Activated effector memory CD4-positive, alpha-beta T cell treated with Interleukin-2 at 50 U/mL for 16 hours (primary cell): ENCODE measurements around the gene RTTN.
"Not testable (repeated sequence)": the region's sequence is repeated elsewhere in the genome, so short reads cannot be mapped to it uniquely, and the experiment has no call there.

ENCODE experiments used
- DNase-seq: peaks from one replicate; pipeline ENCODE4 v3.0.0-alpha.2; 2020

The RTTN gene

DNA sequence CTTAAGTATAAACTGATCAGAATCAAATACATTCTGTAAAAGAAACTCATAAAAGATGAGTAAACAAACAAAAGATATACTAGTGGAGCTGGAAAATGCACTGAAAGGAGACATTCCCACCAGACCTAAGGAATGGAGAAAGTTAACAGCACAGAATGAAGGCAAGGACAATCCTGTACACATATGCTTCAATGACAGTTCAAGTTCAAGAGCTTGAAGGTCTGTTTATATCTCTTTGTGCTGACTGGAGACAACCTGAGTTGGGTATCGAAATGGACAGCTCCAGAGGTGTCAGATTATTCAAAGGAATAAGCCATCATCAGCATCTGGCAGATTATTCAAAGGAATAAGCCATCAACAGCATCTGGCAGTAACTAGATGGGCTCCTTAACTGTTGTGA lies 184.0 kb downstream of the RTTN start:
- no peak for DNase-seq

DNA sequence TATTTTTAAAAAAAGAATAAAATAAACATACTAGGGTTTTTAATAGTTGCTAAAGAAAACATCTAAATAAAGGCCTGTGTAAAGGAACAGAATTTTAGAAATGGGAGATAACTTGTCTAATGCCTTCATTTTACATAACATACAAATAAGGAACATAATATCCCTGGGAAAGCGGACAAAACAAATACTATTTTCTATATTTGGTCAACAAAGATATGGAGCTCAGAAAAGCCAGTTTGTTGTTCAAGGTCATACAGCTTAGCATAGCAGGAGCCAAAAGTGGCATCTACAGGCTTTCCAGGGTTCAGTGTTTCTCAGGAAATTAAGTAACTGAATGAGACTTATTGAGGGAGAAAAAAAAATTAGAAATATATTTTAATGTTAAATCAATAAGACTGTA lies 184.4 kb downstream of the RTTN start:
- DNase-seq = no peak

- no peak for DNase-seq
These were observed 185.5 kb downstream of the RTTN start for GRCh38 chr18:70019991-70020390.

DNA sequence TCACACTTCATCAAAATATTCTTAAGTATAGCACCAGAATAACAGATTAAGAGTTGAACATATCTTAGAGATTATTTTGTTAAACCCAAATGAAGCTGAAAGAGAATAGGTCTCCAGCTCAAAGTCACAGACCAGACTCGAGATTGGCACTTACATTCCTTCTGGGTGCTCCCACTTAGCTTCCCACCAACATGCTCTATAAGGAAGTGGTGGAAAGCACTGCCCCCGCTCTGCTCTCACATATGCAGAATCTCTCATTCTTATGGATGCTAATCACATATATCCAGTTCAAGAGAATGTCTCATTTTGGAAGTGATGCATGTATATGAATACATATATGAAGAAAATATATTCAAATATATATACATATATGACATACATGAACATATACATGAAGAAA lies 186.4 kb downstream of the RTTN start:
- no peak for DNase-seq

DNA sequence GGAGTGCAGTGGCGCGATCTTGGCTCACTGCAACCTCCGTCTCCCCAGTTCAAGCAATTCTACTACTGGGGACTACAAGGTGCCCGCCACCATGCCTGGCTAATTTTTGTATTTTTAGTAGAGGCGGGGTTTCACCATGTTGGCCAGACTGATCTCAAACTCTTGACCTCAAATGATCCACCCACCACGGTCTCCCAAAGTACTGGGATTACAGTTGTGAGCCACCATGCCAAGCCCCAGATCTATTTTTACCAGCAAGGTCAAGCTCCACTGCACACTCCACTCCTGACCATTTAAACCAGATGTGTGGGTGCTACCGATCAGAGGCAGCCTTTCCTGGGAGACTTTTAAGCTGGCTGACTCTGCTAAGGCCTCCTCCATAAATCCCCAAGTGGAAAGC lies 190.4 kb downstream of the RTTN start:
- no peak for DNase-seq

GRCh38 chr18:70005580-70005979 lies 199.9 kb downstream of the RTTN start:
- DNase-seq = no peak

GRCh38 chr18:70004696-70005095 lies 200.8 kb downstream of the RTTN start:
- DNase-seq = no peak

DNA sequence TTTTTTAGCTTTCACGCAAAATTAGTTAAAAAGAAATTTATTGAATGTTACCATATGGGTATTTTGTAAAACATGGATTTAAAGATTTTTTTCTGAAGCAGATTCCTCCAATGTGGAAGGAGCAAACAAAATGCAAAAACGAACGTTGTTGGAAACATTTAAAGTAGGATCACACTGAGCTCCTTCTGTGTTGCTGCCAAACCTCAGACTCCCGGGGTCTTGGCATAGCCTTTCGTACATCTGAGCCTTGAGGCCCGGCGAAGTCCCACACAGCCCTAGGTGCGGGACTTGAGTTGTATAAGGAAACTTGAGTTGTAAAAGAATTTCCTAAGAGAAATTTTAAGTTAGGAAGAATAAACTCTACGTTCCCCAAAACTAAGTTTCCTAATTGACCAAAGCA lies 205.8 kb downstream of the RTTN start:
- DNase-seq = no peak

- DNase-seq = no peak
These were observed 206.9 kb downstream of the RTTN start for GRCh38 chr18:69998523-69998987.

GRCh38 chr18:69996951-69997798 lies 208.3 kb downstream of the RTTN start:
- no peak for DNase-seq

DNA sequence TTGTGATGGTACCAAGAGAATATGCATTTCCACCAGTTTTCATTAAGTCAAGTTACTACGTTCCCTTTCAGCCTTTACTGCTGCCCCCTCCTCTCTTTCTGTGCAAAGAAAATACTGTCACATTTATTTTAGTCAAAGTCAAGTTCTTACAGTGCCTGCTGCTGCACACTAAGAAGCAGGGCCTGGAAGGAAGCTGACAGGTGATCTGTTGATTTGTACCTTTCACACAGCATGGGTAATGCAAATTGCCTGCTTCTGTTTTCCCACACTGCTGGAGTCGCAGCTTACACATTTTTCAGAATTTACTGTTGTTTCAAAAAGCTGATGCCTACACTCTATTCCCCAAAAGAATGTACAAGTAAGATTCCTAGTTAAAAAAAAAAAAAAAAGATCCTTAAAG lies 209.1 kb downstream of the RTTN start:
- DNase-seq = no peak

DNA sequence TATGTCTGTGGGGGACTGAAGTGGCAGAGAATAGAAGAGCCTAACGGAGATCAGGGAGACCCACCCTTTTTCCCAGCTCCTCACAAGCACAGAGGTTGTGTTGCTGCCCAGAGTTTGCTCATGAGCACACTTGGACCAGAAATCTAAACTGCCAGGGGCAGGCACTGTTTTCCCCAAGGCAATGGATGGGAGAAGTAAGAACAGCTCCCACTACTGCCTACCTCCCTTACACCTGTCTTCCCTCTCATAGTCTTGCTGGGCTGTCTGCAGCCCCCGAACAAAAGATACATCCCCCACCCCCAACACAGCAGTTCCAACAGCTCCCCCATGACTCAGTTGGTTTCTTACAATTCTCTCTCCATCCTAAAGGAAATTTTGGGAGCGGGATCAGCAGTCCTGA lies 209.7 kb downstream of the RTTN start:
- no peak for DNase-seq

DNA sequence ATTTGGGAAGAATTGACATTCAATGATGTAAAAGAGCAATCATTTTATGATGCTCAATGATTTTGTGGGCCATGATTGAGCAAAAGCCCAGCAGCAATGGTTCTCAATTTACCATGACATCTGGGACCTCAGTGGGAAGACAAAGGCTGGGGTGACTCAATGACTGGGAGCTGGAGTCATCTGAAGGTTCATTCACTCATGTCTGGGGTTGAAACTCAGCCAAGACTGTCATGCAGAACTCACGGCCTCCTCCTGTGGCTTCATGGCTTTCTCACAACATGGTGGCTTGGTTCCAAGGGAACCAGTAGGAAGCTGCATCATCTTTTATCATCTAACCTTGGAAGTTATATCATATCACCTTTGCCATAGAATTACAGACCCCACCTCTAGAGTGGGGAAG lies 212.7 kb downstream of the RTTN start:
- DNase-seq = no peak

DNA sequence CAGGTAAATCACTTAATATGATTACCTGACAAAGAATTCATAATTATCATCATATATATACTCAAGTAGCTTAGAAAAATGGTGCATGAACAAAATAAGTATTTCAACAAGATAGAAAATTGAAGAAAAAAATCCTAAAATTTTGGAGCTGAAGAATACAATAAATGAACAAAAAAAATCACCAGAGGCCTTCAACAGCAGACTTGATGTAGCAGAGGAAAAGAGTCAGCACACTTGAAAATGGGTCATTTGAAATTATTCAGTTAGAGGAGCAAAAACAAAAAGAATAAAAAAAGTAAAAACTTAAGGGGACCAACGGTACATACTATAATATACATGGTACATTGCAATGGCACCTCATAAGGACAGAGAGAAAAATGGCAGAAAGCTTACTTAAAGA lies 217.6 kb downstream of the RTTN start:
- no peak for DNase-seq

- no peak for DNase-seq
These were observed 220.2 kb downstream of the RTTN start for GRCh38 chr18:69985239-69985638.

DNA sequence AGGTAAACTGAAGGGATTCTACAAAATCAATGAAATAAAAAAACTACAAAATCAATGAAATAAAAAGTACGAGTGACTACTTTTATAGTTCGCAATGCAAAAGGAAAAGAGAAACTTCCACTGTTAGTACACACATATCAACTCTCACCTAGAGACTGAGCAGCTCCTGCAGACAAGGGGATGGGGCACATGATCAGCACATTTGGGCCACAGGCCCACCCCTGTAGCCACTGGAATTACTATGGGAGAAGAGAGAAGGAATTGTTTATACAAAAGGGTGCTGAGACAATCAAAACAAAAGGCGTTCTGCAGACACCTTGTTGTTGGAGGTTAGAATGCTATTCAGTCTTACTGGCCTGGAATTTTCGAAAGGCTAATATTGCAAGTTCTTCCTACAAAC lies 223.1 kb downstream of the RTTN start:
- no peak for DNase-seq

GRCh38 chr18:69981948-69982347 lies 223.5 kb downstream of the RTTN start:
- DNase-seq = no peak

DNA sequence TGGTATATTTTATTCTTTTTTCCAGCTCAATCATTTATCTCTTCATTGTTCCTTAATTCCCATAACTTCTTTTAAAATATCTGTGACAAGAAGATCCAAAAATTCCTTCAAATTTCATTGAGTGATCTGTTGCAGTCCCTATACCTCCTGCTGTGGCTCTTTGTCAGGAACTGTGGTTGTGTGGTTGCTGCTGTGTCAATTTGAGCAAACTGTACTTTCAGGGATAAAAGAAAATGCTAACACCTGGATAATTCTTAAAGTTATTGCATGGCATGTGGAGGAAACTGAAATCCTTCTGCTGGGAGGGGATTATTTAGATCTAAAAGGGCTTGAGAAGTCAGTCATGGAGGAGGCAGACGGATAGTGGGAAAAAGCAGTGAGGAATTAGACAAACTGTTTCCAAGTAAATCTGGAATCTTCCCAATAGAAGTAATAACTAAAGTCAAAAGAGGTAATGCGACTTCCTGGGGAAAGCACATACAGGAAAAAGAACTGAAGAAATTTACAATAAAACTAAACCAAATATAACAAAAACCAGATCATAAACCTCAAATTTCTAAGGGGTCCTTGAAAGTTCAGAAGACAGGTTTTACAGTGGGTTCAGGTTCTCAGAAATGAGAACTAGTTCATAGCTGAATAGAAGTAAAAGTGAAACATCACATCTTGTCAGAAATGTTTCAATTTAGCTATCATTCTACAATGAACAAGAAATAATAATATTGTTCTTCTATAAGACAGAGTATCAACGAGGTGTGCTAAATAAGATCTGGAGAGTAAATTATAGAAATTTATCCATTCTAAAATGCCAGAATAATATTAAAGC lies 224.3 kb downstream of the RTTN start:
- no peak for DNase-seq

DNA sequence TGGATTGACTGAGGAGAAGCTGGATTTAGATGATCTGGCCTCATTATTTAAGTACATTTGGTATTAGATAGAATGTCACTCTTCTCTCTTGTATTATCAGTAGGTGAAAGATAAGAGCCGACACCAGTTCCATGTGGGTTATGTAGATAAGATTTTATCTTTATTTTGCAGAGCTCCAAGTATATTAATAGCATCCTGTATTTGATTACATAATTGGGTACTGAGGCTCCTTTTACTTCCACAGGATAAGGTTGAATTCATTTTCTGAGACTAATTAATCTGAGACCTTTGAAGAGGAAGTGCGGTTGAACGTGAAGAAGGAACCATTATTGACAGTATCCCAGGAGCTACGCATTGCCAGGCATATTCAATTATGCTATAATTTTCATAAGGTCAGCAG lies 225.0 kb downstream of the RTTN start:
- DNase-seq = no peak

DNA sequence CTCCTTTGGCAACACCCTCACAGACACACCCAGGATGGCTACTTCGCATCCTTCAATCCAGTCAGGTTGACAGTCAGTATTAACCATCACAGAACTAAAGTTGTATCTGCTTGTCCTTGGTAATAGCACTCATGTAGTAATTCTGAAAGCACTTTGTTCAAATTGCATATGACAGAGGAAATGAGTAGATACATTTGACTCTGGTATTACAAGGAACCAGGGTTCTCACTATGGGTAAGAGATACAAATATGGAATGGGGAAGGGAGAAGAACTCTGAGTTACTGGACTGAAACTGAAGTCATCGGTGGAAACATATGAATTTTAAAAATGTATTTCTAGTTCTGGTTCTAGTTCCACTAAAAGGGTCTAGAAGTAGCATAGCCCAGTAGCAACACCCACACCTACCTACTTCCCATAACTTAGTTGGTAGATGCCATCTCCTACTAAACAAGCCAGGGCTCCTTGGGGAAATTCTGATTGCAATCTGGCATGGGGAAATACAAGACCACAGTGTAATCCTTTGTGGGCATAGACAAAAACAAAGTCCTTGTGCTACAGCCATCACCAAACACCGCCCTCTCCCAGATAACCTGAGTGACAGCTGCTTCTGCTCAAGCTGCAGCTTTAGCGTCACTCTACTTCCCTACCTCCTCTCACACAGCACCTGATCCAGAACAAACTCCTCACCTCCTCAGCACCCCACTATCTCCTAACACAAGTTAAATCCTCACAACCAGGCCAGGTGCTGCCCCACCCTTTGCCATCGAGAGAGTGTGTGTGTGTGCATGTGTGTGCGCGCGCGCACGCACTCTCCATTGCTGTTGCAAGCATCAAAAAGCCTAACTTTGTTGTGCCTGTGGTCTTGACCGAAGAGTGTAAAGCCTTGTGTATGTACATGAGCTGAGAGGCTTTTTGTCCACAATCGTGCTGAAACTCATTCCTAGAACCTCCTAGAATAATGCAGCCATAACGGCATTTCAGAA lies 226.5 kb downstream of the RTTN start:
- no peak for DNase-seq

- not testable (repeated sequence) for DNase-seq
These were observed 230.2 kb downstream of the RTTN start for GRCh38 chr18:69975294-69975693.

GRCh38 chr18:69974365-69974764 lies 231.1 kb downstream of the RTTN start:
- no peak for DNase-seq

- no peak for DNase-seq
These were observed 236.0 kb downstream of the RTTN start for GRCh38 chr18:69969491-69969890.
